OCI-LY3 (cell line): ENCODE results near the gene PTPRM.

ENCODE experiments used
- CTCF ChIP-seq: fragments of 200-600, 300-600 bp; sonication (generic); IDR thresholded peaks from 2 replicates; pipeline ENCODE4 v1.5.1; 2014; ENCODE audit warnings: antibody characterized with exemption, low read length, low read depth
- EZH2phosphoT487 ChIP-seq: fragments of 200-600 bp; shearing (Covaris generic); IDR thresholded peaks from 2 replicates; pipeline ENCODE4 v1.6.1; 2018; ENCODE audit warnings: antibody characterized with exemption, mixed run types, low read depth

- TF ChIP-seq CTCF (no peak), EZH2phosphoT487 (no peak)
Observed at GRCh38 chr18:7609617-7610016, 42.5 kb downstream of the PTPRM start.
